HEK293 (cell line): ENCODE data around the gene ARRB2.

ENCODE experiments used
- AEBP2 ChIP-seq: fragments of 450-650 bp; formaldehyde crosslinking; IDR thresholded peaks from 2 replicates; pipeline ENCODE4 v1.5.1; 2016; ENCODE audit warnings: missing biosample characterization, missing genetic modification characterization, borderline replicate concordance
- BCL6B ChIP-seq: fragments of 450-650 bp; formaldehyde crosslinking; IDR thresholded peaks from 2 replicates; pipeline ENCODE4 v1.5.1; 2017; ENCODE audit warnings: missing biosample characterization, missing genetic modification characterization
- IKZF3 ChIP-seq: fragments of 450-650 bp; IDR thresholded peaks from 2 replicates; pipeline ENCODE4 v1.5.0; 2018; ENCODE audit warnings: missing biosample characterization, mild to moderate bottlenecking, missing genetic modification characterization, moderate library complexity
- KLF17 ChIP-seq: fragments of 450-650 bp; formaldehyde crosslinking; IDR thresholded peaks from 2 replicates; pipeline ENCODE4 v1.5.1; 2016; ENCODE audit warnings: missing biosample characterization, missing genetic modification characterization
- KLF7 ChIP-seq: fragments of 450-650 bp; formaldehyde crosslinking; IDR thresholded peaks from 2 replicates; pipeline ENCODE4 v1.5.1; 2016; ENCODE audit warnings: missing biosample characterization, missing genetic modification characterization, borderline replicate concordance
- PRDM2 ChIP-seq: fragments of 450-650 bp; formaldehyde crosslinking; IDR thresholded peaks from 2 replicates; pipeline ENCODE4 v1.5.1; 2016; ENCODE audit warnings: missing biosample characterization, missing genetic modification characterization, borderline replicate concordance
- PRDM4 ChIP-seq: fragments of 450-650 bp; formaldehyde crosslinking; IDR thresholded peaks from 2 replicates; pipeline ENCODE4 v1.5.1; 2017; ENCODE audit warnings: missing biosample characterization, missing genetic modification characterization
- REPIN1 ChIP-seq: fragments of 450-650 bp; formaldehyde crosslinking; IDR thresholded peaks from 2 replicates; pipeline ENCODE4 v1.5.1; 2017; ENCODE audit warnings: missing biosample characterization, missing genetic modification characterization, low read depth
- ZFP41 ChIP-seq: fragments of 450-650 bp; formaldehyde crosslinking; IDR thresholded peaks from 2 replicates; pipeline ENCODE4 v1.5.1; 2016; ENCODE audit warnings: missing biosample characterization, missing genetic modification characterization, borderline replicate concordance
- ZNF112 ChIP-seq: fragments of 450-650 bp; formaldehyde crosslinking; IDR thresholded peaks from 2 replicates; pipeline ENCODE4 v1.5.0; 2017; ENCODE audit warnings: missing biosample characterization, missing genetic modification characterization
- ZNF140 ChIP-seq: fragments of 450-650 bp; formaldehyde crosslinking; IDR thresholded peaks from 2 replicates; pipeline ENCODE4 v1.5.1; 2016; ENCODE audit warnings: missing biosample characterization, missing genetic modification characterization
- ZNF274 ChIP-seq, 2 experiments: fragments of 200-500 bp in 1 of 2; fragments of 450-650 bp in 1 of 2; sonication (Bioruptor generic) in 1 of 2; formaldehyde crosslinking in 1 of 2; IDR thresholded peaks; 2 replicates each; pipeline versions ENCODE4 v1.5.1 to v1.6.1; 2014 to 2016; ENCODE audit warnings: borderline replicate concordance in 1 of 2, inconsistent platforms in 1 of 2, low read length in 1 of 2, missing biosample characterization in 1 of 2, missing genetic modification characterization in 1 of 2
- ZNF362 ChIP-seq: fragments of 450-650 bp; formaldehyde crosslinking; IDR thresholded peaks from 2 replicates; pipeline ENCODE4 v1.5.1; 2016; ENCODE audit warnings: missing biosample characterization, missing genetic modification characterization
- ZNF404 ChIP-seq: fragments of 450-650 bp; formaldehyde crosslinking; IDR thresholded peaks from 2 replicates; pipeline ENCODE4 v1.5.1; 2017; ENCODE audit warnings: missing biosample characterization, missing genetic modification characterization
- ZNF423 ChIP-seq: fragments of 450-650 bp; formaldehyde crosslinking; IDR thresholded peaks from 2 replicates; pipeline ENCODE4 v1.5.1; 2016; ENCODE audit warnings: missing biosample characterization, missing genetic modification characterization
- ZNF513 ChIP-seq: fragments of 450-650 bp; IDR thresholded peaks from 2 replicates; pipeline ENCODE4 v1.5.1; 2018; ENCODE audit warnings: missing biosample characterization, missing genetic modification characterization
- ZNF670 ChIP-seq: fragments of 450-650 bp; formaldehyde crosslinking; IDR thresholded peaks from 2 replicates; pipeline ENCODE4 v1.5.1; 2016; ENCODE audit warnings: missing biosample characterization, missing genetic modification characterization, low read depth
- ZNF677 ChIP-seq: fragments of 450-650 bp; IDR thresholded peaks from 2 replicates; pipeline ENCODE4 v1.5.0; 2018; ENCODE audit warnings: missing biosample characterization, mild to moderate bottlenecking, missing genetic modification characterization, moderate library complexity
- ZNF776 ChIP-seq: fragments of 450-650 bp; formaldehyde crosslinking; IDR thresholded peaks from 2 replicates; pipeline ENCODE4 v1.5.0; 2017; ENCODE audit warnings: missing biosample characterization, missing genetic modification characterization, borderline replicate concordance
- ZNF843 ChIP-seq: fragments of 450-650 bp; formaldehyde crosslinking; IDR thresholded peaks from 2 replicates; pipeline ENCODE4 v1.5.1; 2016; ENCODE audit warnings: missing biosample characterization, missing genetic modification characterization
- ZSCAN18 ChIP-seq: fragments of 450-650 bp; formaldehyde crosslinking; IDR thresholded peaks from 2 replicates; pipeline ENCODE4 v1.5.1; 2016; ENCODE audit warnings: missing biosample characterization, missing genetic modification characterization
- ZXDB ChIP-seq: fragments of 450-650 bp; formaldehyde crosslinking; IDR thresholded peaks from 2 replicates; pipeline ENCODE4 v1.5.1; 2016; ENCODE audit warnings: missing biosample characterization, missing genetic modification characterization

Gene ARRB2

GRCh38 chr17:4719684-4720221, 9.3 kb downstream of the ARRB2 start (continued):
- peak; percentile 61; the same call in 1 of the 2 replicates for TF ChIP-seq REPIN1
- TF ChIP-seq ZFP41 (tag by site-specific recombination): no peak
- no peak for TF ChIP-seq ZNF670 (tag by site-specific recombination)
- no peak for TF ChIP-seq AEBP2 (tag by site-specific recombination)
- no peak for TF ChIP-seq ZNF140 (tag by site-specific recombination)
- TF ChIP-seq PRDM4 (tag by site-specific recombination): peak; percentile 68; the same call in 1 of the 2 replicates
- no peak for TF ChIP-seq ZNF677 (tag by site-specific recombination)
- no peak for TF ChIP-seq BCL6B (tag by site-specific recombination)
- TF ChIP-seq KLF17: peak; percentile 93
- peak; percentile 64; the same call in 1 of the 2 replicates for TF ChIP-seq ZNF513 (tag by site-specific recombination)
- TF ChIP-seq ZNF776 (tag by site-specific recombination): no peak
- peak; percentile 57 for TF ChIP-seq ZXDB (tag by site-specific recombination)
- TF ChIP-seq ZNF404 (tag by site-specific recombination): no peak
- TF ChIP-seq ZNF362: no peak
- TF ChIP-seq ZNF274 (IDR thresholded peaks at IDR 0.05; ENCODE audit: low read length): no peak
- TF ChIP-seq ZNF274 (tag by site-specific recombination; IDR thresholded peaks at IDR 0.05; ENCODE audit: borderline replicate concordance): no peak
- TF ChIP-seq ZNF423 (tag by site-specific recombination): peak; percentile 74
- no peak for TF ChIP-seq ZSCAN18 (tag by site-specific recombination)
- TF ChIP-seq ZNF112 (tag by site-specific recombination): no peak
- no peak for TF ChIP-seq KLF7 (tag by site-specific recombination)
- peak; percentile 98 for TF ChIP-seq IKZF3 (tag by site-specific recombination)
- TF ChIP-seq ZNF843: peak; percentile 81
- TF ChIP-seq PRDM2 (tag by site-specific recombination): no peak
